ENCODE results near the gene RAET1E.
"Not testable (repeated sequence)": the region's sequence is repeated elsewhere in the genome, so short reads cannot be mapped to it uniquely, and the experiment has no call there.

The RAET1E gene

DNA sequence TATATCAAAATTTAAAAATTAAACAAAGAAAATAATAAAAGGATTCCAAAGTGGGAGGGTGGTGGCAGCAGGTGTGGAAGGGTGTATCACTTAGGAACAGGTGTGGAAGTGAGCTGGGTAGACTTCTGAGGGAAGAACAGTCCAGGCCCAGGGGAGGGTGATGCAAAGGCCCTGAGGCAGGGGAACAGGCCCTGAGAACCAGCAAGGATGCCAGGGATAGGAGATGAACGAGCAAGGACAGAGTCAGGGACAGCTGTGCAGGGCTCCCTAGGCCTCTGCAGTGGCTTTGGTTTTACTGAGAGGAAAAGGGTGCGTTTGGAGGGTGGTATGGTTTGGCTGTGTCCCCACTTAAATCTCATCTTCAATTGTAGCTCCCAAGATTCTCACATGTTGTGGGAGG lies 9.4 kb upstream of the RAET1E start:
- no peak for DNase-seq

DNA sequence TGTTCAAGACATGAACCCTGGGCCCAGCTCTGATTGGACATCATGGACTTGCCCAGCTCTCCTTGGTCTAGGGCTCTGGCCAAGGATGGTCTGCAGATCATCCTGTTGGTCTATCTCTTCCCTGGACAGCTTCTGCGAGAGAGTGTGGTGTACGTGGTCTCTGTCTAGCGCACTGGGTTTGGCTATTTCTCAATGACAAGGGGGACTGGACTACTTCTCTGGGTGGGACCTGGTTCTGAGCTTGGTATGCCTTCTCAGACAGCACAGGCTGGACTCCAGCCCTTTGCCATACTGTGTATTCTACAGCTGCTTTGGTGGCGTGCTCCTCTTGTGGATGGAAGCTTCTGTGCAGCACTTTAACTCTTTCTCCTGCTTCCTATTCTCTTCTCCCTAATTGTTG lies 8.5 kb upstream of the RAET1E start:
- DNase-seq: no peak

DNA sequence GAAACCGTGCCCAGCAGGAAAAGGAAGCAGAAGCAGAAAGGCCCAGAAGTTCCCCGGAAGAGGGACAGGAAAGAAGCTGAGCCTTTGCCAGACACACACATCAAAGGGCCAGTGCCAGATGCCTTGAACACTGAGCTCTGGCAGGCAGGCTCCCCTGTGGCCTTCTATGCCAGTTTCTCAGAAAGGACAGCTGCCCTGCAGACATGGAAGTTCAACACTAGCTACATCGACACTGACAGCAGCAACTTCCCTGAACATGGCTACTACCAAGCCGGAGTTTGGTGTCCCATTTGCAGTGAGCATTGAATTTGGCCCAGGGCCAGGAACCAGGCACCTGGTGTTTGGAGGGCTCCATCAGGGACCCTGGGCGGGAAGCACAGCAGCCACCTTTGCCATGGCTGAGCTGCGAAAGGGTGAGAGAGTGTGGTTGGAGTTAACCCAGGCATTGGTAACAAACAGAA lies 8.0 kb upstream of the RAET1E start:
- no peak for DNase-seq

DNA sequence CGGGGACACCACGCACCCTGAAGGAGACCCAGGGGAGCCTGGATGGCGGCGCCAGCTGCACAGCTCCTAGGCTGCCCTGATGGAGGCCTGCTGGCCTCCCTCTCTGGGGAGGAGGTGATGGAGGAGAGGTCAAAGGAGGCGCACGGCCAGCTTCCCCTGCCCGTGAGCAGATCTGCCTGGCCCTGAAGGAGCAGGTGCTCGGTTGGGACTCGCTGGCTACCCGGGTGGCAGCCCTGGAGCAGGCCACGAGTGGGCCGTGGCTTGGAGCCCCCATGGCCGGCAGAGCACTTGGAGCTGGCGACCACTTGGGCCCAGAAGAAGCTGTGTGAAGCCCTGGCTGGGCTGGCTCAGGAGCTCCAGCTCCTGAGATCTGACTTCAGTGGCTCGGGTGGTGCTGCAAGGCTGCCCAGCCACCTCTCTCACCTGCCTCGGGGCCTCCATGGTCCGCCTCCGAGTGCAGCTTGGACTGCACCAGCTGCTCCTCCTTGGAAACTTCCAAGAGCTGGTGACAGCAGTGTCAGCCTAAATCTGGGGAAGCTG lies 7.5 kb upstream of the RAET1E start:
- DNase-seq: no peak

DNA sequence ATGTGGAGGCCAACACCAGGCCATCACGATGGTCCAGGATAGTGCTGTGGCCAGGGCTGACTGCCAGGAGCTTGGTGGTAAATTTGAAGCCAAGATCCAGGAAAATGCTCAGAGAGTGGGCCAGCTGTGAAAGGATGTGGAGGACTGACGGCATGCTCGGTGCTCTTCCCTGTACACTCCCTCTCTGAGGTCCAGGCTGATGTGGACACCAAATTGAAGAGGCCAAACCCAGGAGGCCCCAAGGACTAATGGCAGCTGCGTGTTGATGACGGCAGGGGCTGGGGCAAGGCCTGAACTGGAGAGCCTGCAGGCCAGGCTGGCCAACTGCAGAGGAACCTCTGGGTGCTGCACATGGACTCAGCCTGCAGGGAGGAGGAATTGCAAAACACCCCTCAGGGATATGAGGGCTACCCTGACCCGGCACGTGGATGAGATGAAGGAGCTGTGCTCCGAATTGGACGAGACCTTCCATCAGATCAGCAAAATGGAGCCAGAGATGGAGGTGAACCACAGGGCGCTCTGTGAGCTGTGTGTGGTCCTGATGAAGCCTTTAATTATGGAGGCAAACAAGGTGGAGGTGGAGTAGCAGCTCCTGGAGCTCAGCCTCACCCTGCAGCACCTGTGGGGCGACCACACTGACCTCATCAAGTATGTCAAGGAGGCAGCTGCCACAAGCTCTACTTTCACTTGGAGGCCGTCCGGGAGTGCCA lies 6.9 kb upstream of the RAET1E start:
- no peak for DNase-seq

DNA sequence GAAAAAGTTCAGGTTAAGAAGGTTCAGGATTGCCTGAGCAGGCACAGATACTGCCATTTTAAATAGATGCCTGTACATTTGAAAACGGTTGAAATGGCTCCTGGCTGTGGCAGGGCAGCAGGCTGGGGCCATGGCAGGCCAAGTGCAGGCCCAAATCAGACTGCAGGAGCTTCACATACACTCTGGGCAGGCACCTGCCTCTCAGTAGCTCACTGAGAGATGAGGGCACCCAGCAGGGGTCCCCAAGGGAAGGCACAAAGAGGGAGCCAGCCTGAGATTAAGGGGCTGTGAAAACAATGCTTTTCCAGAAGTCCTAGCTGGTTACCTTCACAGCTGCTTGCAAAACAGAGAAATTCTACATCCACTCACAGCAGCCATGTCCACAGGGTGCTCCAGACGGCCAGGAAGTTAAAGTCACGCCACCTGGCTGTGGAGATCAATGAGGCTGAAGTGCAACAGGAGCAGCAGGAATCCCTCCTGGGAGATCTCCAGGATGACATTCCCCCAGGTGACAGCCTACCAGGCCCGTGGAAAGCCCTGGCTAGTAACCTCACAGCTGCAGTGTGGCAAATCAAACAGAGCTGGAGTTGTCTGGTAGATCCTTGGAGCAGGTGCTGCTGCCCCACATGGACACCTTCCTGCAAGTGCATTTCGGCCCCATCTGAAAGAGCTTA lies 6.2 kb upstream of the RAET1E start:
- DNase-seq: no peak

DNA sequence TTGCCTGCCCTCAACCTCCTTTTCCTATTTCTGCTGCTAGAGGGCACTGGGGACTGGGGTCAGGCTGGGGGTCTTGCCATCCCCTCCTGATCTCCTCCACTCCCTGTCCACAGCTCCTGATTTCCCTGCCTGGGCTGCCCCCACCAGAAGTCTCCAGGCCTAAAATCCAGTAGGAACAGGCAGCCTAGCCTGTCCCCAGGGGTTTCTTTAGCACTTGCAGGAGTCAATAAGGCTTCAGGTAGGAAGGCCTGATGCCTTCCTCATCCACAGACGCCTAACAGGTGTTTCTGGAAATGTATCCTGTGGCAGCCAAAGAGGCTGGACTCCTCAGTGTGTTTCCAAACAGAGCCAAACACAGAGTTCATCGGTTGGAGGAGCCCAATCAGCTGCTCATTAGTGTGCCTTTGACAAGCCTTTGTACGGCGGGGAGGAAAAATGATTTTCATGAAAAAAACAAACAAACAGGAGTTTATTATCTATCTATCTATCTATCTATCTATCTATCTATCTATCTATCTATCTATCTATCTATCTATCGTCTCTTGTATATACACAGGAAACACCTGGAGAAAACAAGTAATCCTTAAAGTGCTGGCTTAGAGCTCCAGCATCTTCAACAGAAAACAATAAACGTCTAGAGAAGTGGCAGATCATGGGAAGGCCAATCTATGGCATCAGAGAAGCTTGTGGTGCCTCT lies 3.7 kb upstream of the RAET1E start:
- DNase-seq: no peak

DNA sequence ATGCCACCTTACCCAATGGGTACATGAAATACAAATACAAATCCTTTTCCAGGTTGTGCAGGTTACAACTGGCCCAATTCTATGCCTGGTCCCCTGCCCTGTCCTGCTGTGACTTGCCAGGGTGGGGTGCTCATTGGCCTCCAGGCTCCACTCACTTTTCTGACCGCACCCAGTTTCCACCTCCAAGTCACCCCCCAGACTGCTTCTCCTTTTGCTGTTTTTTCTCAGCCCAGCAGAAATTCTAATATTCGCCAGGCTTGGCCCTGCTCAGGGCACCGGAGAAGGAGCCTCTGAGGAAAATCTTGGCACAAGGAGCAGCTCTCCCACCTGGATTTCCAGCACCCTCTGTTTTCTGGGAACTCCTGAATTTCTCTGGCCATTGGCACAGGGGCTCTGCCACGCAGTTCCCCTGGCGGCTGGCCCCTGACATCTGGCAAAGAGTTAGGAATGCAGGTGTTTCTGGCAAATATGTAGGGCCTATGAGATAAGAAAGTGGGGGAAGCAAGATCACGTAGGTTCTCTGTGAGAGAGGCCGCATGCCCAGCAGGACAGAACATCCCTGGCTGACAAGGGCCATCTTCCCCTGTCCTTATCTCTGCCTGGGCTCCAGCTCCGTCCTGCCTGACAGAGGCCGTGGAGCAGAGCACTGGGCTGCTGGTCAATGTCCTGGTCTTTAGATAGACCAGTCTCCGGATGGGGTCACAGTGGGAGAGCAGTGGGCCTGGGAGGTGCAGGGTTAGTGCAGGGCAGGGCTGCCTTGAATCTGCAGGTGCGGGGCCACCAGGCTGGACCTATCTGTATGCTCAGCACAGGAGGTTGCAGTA lies 2.9 kb upstream of the RAET1E start:
- no peak for DNase-seq

DNA sequence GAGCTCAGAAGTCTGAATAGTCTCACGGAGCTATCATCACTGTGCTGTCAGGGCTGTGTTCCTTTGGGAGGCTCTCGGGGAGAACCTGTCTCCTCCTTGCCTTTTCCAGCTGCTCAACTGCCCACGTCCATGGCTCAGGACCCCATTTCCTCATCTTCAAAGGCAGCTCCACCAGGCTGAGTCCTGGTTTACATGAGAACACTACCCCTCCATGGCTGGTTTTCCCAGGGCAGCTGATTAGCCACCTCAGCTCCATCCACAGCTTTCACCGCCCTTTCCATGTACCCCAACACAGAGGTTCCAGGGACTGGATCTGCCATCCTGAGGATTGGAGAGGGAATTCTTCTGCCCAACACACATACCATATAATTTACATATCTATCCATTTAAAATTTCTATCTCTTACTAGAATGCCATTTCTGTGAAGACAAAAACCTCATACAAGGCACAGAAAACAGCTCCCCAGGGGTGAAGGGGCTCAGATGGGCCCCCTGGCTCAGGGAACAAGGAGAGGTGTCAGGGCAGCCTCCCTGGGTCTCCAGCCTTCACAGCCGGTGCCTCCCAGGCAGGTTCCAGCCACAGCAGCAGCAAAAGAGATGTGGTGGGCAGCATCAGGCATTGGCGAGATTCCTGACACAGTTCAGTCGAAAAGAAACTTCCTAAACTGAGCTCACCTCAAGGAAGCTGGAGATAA lies 2.2 kb upstream of the RAET1E start:
- DNase-seq: no peak

DNA sequence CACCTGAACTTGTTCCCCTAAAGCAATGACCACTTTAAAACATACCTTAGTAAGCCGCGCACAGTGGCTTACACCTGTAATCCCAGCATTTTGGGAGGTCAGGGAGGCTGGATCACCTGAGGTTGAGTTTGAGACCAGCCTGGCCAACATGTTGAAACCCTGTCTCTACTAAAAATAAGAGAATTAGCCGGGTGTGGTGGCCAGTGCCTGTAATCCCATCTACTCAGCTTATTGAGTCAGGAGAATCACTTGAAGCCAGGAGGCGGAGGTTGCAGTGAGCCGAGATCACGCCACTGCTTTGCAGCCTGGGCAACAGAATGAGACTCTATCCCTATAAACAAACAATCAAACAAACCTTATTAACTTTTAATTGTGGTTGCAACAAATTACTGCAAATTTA lies 1.6 kb upstream of the RAET1E start:
- no peak for DNase-seq

DNA sequence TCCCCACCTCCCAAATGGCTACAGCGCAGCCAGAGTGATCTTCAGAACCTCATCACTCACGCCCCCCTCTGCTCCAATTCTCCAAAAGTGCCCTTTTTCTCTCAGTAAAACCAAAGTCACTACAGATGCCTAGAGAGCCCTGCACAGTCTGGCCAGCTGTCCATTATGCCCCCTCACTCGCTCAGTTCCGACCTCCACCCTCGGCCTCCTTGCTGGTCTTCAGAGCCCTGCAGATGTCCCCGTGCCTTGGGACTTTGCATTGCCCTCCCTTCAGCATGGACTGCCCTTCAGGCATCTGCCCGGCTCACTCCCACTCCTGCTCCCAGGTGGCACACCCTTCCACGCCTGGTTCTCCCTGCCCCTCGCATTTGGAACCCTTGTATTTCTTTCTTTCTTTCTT lies 1.1 kb upstream of the RAET1E start:
- DNase-seq: no peak

DNA sequence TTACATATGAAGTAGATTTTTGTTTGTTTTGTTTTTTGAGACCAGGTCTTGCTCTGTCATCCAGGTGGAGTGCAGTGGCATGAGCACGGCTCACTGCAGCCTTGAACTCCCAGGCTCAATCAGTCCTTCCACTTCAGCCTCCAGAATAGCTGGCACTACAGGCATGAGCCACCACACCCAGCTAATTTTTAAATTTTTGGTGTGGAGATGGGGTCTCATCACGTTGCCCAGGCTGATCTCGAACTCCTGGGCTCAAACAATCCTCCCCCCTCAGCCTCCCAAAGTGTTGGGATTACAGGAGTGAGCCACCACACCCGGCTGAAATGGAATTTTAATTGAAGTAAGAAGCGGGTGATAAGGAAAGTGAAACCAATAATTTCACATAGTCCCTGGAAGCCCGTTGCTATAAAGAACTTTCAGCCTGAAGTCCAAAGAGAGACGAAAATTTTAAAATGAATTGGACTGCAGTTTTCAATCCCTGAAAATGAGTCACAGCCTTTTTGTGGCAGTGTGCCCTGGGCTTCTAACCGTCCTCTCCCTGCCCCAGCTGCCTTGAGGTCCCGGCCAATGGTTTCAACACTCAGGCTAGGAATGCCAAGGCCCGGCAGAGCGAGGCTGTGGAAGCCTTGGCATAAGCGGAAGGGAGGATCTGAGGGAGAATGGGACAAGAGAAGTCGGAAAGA lies 757 bp downstream of the RAET1E start:
- no peak for DNase-seq

DNA sequence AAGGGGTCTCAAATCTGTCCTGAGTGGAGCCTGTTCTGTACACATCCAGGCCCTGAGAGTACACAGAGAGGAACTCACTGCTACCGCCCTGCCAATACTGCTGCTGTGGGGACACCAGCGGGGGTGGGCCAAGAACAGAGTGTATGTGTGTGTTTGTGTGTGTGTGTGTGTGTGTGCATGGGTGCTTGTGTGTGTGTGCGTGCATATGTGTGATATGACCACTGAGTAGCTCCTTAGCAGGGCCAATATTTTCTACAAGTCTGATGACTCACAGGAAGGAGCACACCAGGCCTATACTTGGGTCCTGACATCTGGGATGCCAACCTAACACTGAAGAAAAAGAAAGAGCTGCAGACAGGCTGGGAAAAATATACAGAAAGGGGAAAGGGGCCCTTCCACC lies 1.4 kb downstream of the RAET1E start:
- DNase-seq: no peak

DNA sequence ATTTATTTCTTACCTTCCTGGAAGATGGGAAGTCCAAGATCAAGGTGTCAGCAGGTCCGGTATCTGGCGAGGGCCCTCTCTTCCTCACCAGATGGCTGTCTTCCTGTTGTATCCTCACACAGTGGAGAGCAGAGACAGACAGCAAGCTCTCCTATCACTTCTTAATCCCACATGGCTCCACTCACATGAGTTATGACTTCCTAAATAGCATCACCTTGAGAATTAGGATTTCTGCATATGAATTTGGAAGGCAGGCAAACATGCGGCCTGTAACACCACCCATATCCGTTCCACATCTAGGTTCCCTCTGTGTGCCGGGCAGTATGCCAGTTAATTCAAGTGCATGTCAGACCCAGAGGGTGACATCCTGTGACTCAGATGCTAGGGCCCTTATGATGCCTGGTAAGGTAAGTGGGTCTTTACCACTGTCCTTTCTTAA lies 2.1 kb downstream of the RAET1E start:
- no peak for DNase-seq

DNA sequence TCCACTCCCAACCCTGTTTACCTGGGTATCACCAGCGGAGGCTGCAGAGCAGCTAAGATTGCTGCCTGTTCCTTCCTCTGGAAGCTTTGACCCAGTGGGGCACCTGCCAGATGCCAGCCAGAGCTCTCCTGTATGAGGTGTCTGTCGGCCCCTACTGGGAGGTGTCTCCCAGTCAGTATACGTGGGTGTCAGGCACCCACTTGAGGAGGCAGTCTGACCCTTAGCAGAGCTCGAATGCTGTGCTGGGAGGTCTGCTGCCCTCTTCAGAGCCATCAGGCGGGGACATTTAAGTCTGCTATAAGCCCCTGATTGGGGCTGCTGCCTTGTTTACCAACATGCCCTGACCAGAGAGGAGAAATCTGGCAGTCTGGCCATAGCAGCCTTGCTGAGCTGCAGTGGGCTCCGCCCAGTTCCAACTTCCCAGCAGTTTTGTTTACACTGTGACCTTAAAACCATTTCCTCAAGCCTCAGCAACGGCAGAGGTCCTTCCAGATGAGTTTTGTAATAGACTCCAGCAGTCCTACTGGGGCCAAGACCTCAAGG lies 2.8 kb downstream of the RAET1E start:
- DNase-seq: no peak

DNA sequence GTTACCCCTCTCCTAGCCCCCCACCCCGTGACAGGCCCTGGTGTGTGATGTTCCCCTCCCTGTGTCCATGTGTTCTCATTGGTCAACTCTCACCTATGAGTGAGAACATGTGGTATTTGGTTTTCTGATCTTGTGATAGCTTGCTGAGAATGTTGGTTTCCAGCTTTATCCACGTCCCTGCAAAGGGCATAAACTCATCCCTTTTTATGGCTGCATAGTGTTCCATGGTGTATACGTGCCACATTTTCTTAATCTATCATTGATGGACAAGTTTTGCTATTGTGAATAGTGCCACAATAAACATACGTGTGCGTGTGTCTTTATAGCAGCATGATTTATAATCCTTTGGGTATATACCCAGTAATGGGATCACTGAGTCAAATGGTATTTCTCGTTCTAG lies 6.0 kb downstream of the RAET1E start:
- not testable (repeated sequence) for DNase-seq

DNA sequence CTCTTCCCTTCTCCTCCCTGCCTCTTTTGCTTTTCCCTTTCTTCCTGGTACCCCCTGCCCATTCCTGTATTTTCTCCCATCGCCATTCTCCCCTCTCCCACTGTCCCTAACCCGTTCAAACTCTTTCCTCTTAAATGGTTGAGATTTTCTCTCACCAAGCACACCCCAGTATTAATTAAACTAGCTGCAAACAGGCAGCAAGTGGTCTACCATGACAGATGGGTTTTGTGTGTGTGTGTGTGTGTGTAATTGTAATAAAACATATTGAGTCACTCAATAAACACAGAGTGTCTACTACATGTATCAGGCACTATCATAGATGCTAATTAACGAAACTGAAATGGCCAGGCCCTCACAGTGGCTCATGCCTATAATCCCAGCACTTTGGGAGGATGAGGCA lies 6.7 kb downstream of the RAET1E start:
- no peak for DNase-seq

DNA sequence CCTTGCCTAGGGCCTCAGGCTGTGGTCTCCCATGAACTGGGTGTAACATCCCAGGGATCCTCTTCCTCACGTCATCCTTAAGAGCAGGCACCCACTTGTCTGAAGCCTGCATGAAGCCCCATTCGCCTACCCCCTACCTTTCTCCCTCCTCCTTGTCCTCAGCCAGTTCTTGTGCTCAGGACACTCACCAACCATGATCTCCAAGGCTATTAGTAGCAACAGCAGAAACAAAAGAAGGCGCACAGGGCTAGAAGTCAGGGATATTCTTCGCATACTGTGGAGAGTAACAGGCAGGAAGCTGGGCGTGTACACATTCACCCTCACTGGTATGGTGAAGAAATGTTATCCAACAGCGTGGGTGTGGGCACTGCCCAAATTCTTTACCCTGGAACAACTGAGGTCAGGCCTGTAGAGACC lies 7.3 kb downstream of the RAET1E start:
- no peak for DNase-seq

DNA sequence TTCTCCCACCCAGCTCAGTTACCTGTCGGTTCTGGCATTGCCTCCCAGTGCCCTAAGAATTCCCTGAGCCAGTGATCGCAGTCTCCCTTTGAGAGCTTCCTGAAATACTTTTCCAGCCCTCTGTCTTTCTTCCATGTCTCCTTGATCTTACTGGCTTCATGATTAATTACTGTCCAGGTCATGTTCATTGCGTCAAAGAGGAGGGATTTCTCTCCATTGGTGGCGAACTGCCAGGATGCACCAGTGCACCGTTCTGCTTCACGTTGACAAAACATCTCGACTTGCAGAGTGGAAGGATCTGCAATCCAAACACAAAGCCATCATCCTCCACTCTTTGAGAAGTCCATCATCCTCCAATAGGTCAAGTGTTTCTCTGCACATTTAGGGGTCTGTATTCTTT lies 8.6 kb downstream of the RAET1E start:
- no peak for DNase-seq

DNA sequence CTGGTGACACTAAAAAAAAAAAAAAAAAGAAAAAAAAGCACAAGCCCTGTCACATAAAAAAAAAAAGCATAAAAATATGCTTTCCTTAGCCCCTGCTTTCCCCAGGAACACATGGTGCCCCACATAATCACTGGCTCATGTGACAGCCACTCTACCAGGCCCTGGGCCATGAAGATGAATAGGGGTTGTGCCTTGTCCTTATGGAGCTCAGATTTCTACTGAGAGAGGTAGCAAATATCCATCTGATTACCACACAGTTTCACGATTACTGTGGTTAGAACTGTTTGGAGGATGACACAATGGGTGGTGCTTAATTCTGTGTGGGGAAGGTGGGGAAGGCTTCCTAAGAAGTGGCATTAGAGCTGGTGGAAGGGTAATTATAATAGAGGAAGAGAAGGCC lies 9.3 kb downstream of the RAET1E start:
- no peak for DNase-seq

DNA sequence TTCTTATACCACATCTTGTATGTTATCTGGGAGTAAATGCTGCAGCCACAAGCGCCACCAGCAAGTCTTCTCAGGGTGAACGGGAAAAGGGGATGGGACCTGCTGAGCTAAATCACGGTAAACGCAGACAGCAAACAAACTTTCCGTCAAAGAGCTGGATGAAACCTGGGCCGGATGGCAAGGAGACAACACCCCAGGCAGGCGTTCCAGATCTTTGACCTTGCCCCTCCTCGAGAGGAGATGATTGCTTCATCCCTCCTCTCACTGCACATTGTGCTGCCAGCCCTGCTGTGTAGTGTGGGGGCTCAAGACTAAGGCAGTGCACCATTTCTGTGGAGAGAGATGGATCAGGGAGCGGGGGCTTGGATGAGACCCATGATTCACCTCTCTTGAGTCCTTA lies 9.8 kb downstream of the RAET1E start:
- no peak for DNase-seq
